Stimulated activated CD4-positive, alpha-beta T cell treated with anti-CD3 and anti-CD28 coated beads, Interleukin-15, amount 100 ng/mL, for 1 hour (primary cell): Measurements from ENCODE around the gene POU2F2.

Experiments
- DNase-seq, 2 donors: peaks; one replicate each; pipeline ENCODE4 v3.0.0-alpha.2; 2020; ENCODE audit warnings: low read depth in 1 of 2, low spot score in 1 of 2

POU2F2 gene

GRCh38 chr19:42154471-42155323 is 22.5 kb upstream of the POU2F2 start:
- DNase-seq: no peak

DNA sequence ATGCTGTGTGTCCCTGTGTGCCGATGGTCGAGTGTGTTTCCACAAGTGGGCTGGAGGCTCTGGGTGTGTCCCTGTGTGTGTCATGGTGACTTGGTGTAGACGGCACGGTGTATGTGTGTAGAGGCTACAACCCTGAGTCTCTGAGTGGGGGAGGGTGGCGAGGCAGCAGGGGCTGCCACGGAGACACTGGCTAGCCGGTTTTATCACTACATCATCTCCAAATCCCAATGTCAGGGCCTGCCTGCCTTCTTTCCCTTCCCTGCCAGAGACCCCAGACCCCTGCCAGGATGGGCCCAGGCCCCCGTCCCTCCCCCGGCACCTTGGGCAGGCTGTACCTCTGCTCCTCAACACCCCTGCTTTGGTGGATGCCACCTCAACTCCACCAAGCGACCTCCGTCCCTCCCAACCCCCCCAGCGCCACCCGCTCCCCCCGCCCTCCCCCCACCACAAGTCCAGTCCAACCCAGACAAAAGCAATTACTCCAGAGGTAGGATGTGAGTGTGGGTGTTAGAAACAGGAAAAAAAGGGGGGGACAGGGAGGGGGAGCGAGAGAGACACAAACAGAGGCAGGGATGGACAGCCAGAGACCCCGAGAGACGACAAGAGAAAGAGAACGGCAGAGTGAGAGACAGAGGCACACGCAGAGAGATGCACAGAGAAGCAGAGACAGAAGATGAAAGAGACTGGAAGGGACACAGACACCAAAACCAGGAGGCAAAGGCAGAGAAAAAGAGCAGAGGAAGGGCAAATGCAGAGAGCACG is 21.6 kb upstream of the POU2F2 start:
- no peak for DNase-seq

- no peak for DNase-seq
Measured at GRCh38 chr19:42152910-42153671, 20.8 kb upstream of the POU2F2 start.

- no peak for DNase-seq
Measured at GRCh38 chr19:42151782-42152684, 19.8 kb upstream of the POU2F2 start.

- DNase-seq: no peak
Measured at GRCh38 chr19:42150911-42151361, 18.7 kb upstream of the POU2F2 start.

GRCh38 chr19:42150364-42150763 is 18.1 kb upstream of the POU2F2 start:
- no peak for DNase-seq

DNA sequence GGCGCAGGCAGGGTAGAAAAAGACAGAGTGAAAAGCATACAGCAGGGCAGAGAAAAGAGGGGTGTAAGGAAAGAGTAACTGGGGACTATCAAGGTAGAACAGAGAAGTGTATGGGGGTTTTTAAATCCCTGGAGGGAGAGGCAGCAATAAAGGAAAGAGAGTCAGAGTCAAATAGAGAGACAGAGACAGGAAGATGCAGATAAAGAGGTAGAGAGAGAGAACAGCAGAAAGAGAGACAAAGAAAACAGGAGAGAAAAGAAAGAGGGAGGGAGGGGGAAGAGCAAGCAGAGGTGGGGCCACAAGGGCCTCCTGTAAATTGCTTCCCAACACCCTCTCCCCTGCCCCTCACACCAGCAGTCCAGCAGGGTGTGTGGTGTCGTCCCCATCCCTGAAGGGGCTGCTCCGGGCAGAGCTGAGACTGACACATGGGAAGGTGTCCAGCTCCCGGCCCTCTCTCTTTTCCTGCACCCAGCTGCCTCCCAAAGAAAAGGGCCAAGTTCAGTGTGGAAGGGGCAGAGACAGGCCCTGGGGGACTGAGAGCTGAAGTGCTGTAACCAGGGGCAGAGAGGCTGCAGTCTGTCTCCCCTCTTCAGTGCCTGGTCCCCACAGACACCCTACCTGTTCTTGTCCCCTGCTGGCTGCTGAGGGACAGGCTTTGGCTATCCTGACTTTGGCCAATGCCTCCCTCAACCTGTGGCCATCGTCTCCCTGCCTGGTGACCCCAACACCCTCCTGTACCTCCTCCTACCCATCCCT is 17.4 kb upstream of the POU2F2 start:
- DNase-seq: no peak

- DNase-seq: no peak
Measured at GRCh38 chr19:42148266-42148665, 16.0 kb upstream of the POU2F2 start.

- DNase-seq: no peak
Measured at GRCh38 chr19:42143341-42144234, 11.3 kb upstream of the POU2F2 start.

DNA sequence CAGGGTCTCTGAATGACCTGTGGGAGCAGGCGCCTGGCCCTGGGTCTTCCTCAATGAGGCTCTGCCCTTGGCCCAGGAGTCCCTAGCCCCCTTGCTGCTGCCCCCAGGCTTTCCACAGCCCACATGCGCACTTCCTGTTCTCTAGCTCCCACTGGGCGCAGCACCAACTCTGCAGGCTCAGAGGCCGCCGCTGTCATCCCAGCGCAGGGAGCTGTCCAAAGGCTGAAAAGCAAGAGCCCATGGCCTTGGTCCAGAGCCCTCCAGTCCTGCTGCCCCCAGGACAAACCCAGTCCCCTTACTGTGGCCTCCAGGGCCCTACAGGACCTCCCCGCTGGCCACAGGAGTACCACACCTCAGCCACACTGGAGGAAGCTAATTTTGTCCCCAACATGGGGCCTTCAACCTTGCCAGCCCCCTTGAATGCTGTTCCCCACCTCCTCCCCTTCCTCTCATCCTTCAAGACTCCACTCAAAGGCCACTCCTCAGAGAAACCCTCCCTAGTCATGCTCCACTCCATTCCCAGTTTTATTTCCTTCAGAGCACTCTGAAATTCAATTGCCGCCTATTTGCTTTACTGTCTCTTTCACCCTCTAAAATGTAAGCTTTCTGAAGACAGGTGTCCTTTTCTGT is 8.0 kb upstream of the POU2F2 start:
- no peak for DNase-seq

DNA sequence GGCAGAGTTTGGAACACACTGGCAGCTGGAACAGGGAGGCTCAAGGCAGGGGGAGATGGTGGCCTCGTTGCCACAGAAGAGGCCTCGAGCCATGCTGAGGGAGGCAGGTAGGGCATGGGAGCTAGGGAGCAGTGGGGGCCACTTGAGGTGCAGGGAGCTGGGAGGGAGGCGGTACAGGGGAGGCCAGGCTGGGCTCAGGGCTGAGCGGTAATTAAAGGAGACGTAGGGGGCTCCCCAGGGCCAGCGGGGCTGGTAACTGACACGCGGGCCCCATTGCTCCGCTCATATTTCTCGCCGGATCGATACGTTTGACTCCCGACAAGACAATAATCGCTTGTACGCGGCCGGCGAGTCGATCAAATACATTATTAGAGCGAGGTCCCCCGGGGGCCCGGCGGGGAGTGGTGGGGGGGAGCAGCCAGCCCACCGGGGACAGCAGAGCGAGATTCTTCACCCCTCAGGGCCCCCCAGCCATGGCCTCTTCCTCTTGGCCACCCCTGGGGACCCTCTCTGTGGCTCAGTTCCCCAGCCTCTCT is 2.4 kb upstream of the POU2F2 start:
- no peak for DNase-seq

GRCh38 chr19:42132851-42133528 is 744 bp upstream of the POU2F2 start:
- peak; percentile 80 to 85 for DNase-seq

- DNase-seq: no peak
Measured at GRCh38 chr19:42131149-42132029, 857 bp downstream of the POU2F2 start.

GRCh38 chr19:42130254-42130573 is 2.0 kb downstream of the POU2F2 start:
- DNase-seq: no peak

DNA sequence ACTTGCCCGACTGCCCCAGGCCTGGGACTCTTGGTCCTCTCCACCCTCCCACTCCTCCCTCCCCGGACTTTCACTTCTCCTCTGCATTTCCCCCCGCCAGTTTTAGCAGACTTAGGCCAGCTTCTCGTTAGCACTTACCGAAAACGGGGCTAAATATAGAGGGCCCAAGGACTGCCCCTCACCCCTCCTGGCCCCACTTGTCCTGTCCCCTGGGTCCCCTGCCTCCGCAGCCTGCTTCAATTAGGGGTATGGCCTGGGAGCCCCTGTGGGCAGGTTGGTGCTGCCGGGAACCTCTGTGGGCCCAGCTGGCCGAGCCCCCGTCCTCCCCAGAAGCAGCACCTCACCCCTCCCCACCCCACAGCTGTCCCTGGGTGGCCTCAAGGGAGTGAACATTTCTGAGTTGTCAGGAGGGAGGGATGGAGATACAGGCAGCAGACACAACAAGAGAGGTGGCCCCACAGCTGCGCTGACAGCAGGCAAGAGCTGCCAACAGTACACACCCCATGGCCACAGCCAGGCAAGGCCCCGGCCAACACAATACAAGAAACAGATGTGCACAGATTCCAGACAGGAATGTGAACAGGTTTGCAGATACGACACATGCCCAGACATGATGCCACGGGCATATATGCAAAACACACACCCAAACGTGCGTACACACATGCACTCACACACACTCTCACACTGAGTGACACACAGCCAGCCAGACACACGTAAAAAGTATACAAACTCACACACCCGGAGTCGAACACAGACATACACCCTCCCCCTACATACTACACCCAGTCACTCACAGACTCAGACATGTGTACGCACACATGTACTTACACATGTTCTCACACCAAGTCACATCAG is 2.6 kb downstream of the POU2F2 start:
- no peak for DNase-seq

GRCh38 chr19:42126574-42126973 is 5.7 kb downstream of the POU2F2 start:
- no peak for DNase-seq
